Hepatocyte (in vitro differentiated cells): ENCODE results near the gene USP10. TPM values are rescaled to one million over a fixed set of nuclear protein-coding genes. Genes with fewer than 3 reads are reported as not detected.

Source experiments
- DNase-seq: peaks from one replicate; pipeline ENCODE4 v3.0.0-alpha.2; 2016; ENCODE audit warnings: low spot score
- H2AFZ ChIP-seq: fragments of 200-600 bp; sonication (generic); 2 replicates; pipeline ENCODE4 v1.6.0; 2016; ENCODE audit warnings: antibody characterized with exemption, mild to moderate bottlenecking
- H3K27ac ChIP-seq: fragments of 200-600 bp; sonication (generic); 2 replicates; pipeline ENCODE4 v1.5.1; 2016; ENCODE audit warnings: mild to moderate bottlenecking
- H3K27me3 ChIP-seq: fragments of 200-600 bp; sonication (generic); 2 replicates; pipeline ENCODE4 v1.6.1; 2016
- H3K36me3 ChIP-seq: fragments of 200-600 bp; sonication (generic); replicated peaks from 2 replicates; pipeline ENCODE4 v1.5.1; 2016; ENCODE audit warnings: low read depth; ENCODE audit not compliant: insufficient read depth
- H3K4me1 ChIP-seq: fragments of 200-600 bp; sonication (generic); 2 replicates; pipeline ENCODE4 v1.5.1; 2016; ENCODE audit warnings: mild to moderate bottlenecking, moderate library complexity; ENCODE audit not compliant: insufficient read depth
- H3K4me2 ChIP-seq: fragments of 200-600 bp; sonication (generic); 2 replicates; pipeline ENCODE4 v1.6.0; 2016
- H3K4me3 ChIP-seq: fragments of 200-600 bp; sonication (generic); 2 replicates; pipeline ENCODE4 v1.5.1; 2016; ENCODE audit warnings: mild to moderate bottlenecking
- H3K79me2 ChIP-seq: fragments of 200-600 bp; sonication (generic); 2 replicates; pipeline ENCODE4 v1.6.0; 2017; ENCODE audit warnings: mild to moderate bottlenecking
- H3K9me2 ChIP-seq: fragments of 200-600 bp; sonication (generic); replicated peaks from 2 replicates; pipeline ENCODE4 v1.6.0; 2017; ENCODE audit warnings: mild to moderate bottlenecking; ENCODE audit not compliant: insufficient read depth
- H3K9me3 ChIP-seq: fragments of 200-600 bp; sonication (generic); 2 replicates; pipeline ENCODE4 v1.5.1; 2016; ENCODE audit warnings: low read depth, mild to moderate bottlenecking
- H4K20me1 ChIP-seq: fragments of 200-600 bp; sonication (generic); 2 replicates; pipeline ENCODE4 v1.6.0; 2016; ENCODE audit warnings: mild to moderate bottlenecking; ENCODE audit not compliant: insufficient read depth, poor library complexity, severe bottlenecking
- EZH2 ChIP-seq: fragments of 200-600 bp; sonication (generic); IDR thresholded peaks from 2 replicates; pipeline ENCODE4 v1.6.1; 2016; ENCODE audit warnings: antibody characterized with exemption, mild to moderate bottlenecking, borderline replicate concordance
- EZH2phosphoT487 ChIP-seq: fragments of 200-600 bp; sonication (generic); IDR thresholded peaks from one replicate; pipeline ENCODE4 v1.6.1; 2018; ENCODE audit warnings: antibody characterized with exemption, mild to moderate bottlenecking, low read depth, moderate library complexity; ENCODE audit not compliant: unreplicated experiment, severe bottlenecking
- WGBS: methylation state at CpG from one replicate; pipeline ENCODE4 v1.1.6; 2016; ENCODE audit warnings: low lambda C conversion rate; ENCODE audit errors: missing lambda C conversion rate; 5-methylcytosine and 5-hydroxymethylcytosine counted together
- polyA plus RNA-seq: library from polyadenylated mRNA; unstranded; fragments of >200 nt; fragmentation: Nextera tagmentation; extraction: Ambion mirVana; gene quantifications from 2 replicates; pipeline ENCODE4 v1.2.1, GENCODE V29; 2016
- total RNA-seq: library from RNA; depleted of rRNA; stranded (reverse); fragments of >200 nt; gene quantifications from 2 replicates; pipeline ENCODE4 v1.2.3, GENCODE V29; 2014
- TF ChIP-seq, protein P1 (sequence below): fragments of 200-600 bp; sonication (generic); IDR thresholded peaks from 2 replicates; pipeline ENCODE4 v1.5.1; 2016; ENCODE audit warnings: antibody characterized with exemption, mild to moderate bottlenecking; ENCODE audit not compliant: poor library complexity

Gene USP10
- total and polyA plus RNA-seq, 2 experiments from 2014 or later: 53.1 to 62.4 TPM

DNA sequence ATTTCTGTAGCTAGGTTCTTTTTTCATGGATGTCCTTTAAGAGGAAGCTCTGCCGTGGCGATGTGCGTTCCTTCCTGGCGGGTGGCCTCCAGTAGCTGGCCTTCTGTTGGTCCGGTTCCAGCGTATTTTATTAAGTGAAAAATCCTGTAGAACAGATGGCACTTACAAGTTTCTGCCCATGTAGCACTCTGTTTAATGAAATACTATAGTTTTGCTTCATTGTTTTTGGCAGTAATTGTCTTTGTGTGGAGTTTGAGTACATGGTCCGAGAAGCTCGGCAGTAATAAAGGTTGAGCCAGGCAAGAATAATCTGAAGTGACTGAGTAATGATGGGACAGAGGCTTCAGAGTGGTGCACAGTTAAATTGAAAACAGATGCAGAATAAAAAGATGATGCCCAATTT is 20.4 kb downstream of the USP10 start:
- 59% methylated on average over 8 of the region's 8 CpGs for WGBS

GRCh38 chr16:84722068-84722467 is 22.3 kb downstream of the USP10 start:
- H3K9me3 ChIP-seq: no peaks in the 10 kb centered on the region
- no peak overlapping the region for H2AFZ ChIP-seq
- H3K27me3 ChIP-seq: no peaks in the 10 kb centered on the region
- 100% methylated on average over 1 of the region's 1 CpG for WGBS
- H3K9me2 ChIP-seq: no peaks in the 10 kb centered on the region
- no peak overlapping the region for H3K27ac ChIP-seq
- TF ChIP-seq, protein P1, sequence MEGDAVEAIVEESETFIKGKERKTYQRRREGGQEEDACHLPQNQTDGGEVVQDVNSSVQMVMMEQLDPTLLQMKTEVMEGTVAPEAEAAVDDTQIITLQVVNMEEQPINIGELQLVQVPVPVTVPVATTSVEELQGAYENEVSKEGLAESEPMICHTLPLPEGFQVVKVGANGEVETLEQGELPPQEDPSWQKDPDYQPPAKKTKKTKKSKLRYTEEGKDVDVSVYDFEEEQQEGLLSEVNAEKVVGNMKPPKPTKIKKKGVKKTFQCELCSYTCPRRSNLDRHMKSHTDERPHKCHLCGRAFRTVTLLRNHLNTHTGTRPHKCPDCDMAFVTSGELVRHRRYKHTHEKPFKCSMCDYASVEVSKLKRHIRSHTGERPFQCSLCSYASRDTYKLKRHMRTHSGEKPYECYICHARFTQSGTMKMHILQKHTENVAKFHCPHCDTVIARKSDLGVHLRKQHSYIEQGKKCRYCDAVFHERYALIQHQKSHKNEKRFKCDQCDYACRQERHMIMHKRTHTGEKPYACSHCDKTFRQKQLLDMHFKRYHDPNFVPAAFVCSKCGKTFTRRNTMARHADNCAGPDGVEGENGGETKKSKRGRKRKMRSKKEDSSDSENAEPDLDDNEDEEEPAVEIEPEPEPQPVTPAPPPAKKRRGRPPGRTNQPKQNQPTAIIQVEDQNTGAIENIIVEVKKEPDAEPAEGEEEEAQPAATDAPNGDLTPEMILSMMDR: no peak
- TF ChIP-seq EZH2phosphoT487: no peak
- no peak for TF ChIP-seq EZH2
- peaks cover 33% of the 10 kb centered on the region for H3K4me1 ChIP-seq
- H3K4me2 ChIP-seq: no peak overlapping the region
- peaks cover 95% of the 10 kb centered on the region for H3K79me2 ChIP-seq
- H4K20me1 ChIP-seq: peaks cover 64% of the 10 kb centered on the region
- H3K4me3 ChIP-seq: no peak overlapping the region
- no peak for DNase-seq
- H3K36me3 ChIP-seq: no peaks in the 10 kb centered on the region

More for the DNA sequence above, 20.4 kb downstream of the USP10 start:
- H3K9me2 ChIP-seq: no peaks in the 10 kb centered on the region
- peak overlapping the region; percentile 29 for H3K27ac ChIP-seq
- peaks cover 74% of the 10 kb centered on the region for H4K20me1 ChIP-seq
- no peaks in the 10 kb centered on the region for H3K27me3 ChIP-seq
- no peak overlapping the region for H2AFZ ChIP-seq
- H3K4me3 ChIP-seq: no peak overlapping the region
- H3K79me2 ChIP-seq: peaks cover 100% of the 10 kb centered on the region
- H3K4me1 ChIP-seq: peaks cover 21% of the 10 kb centered on the region
- no peaks in the 10 kb centered on the region for H3K9me3 ChIP-seq
- H3K4me2 ChIP-seq: peak overlapping the region; percentile 6
- H3K36me3 ChIP-seq: no peaks in the 10 kb centered on the region
- peak; percentile 48 for DNase-seq
- TF ChIP-seq, protein P1: no peak
- TF ChIP-seq EZH2 (no peak), EZH2phosphoT487 (peak; percentile 78)

GRCh38 chr16:84723906-84724305 is 24.1 kb downstream of the USP10 start:
- Histone ChIP-seq H3K4me3 (no peak overlapping the region), H2AFZ (no peak overlapping the region), H3K79me2 (peaks cover 95% of the 10 kb centered on the region), H3K4me1 (peaks cover 42% of the 10 kb centered on the region), H3K4me2 (peak overlapping the region; percentile 34), H3K9me2 (no peaks in the 10 kb centered on the region), H4K20me1 (peaks cover 50% of the 10 kb centered on the region), H3K27me3 (no peaks in the 10 kb centered on the region), H3K36me3 (no peaks in the 10 kb centered on the region), H3K27ac (peak overlapping the region; percentile 58), H3K9me3 (no peaks in the 10 kb centered on the region)
- TF ChIP-seq, protein P1: no peak
- no peak for TF ChIP-seq EZH2
- no peak for TF ChIP-seq EZH2phosphoT487
- no peak for DNase-seq
- WGBS: 90% methylated on average over 1 of the region's 1 CpG
